Testis (tissue), 2 donors: ENCODE measurements around the gene NDST4.

Experiments
- CTCF ChIP-seq, 3 experiments: fragments of 450-650 bp in 2 of 3; fragments of 200-600 bp in 1 of 3; sonication (generic) in 1 of 3; IDR thresholded peaks; one replicate each; pipeline ENCODE4 v1.5.1; 2016 to 2019; ENCODE audit warnings: antibody characterized with exemption in 3 of 3, mild to moderate bottlenecking in 2 of 3, moderate library complexity in 1 of 3
- POLR2A ChIP-seq: fragments of 450-650 bp; IDR thresholded peaks from one replicate; pipeline ENCODE4 v1.6.1; 2017; ENCODE audit warnings: antibody characterized with exemption, mild to moderate bottlenecking, moderate library complexity

- TF ChIP-seq POLR2A (no peak), CTCF (IDR thresholded peaks at IDR 0.05) (no peak)
Observed at GRCh38 chr4:114883641-114884040, 229.8 kb downstream of the NDST4 start.
